Temporal lobe (tissue), 1 donor: Measurements from ENCODE around the gene ZNRF1. TPM values are rescaled to one million over a fixed set of nuclear protein-coding genes. Genes with fewer than 3 reads are reported as not detected.

ENCODE experiments used
- total RNA-seq: library from RNA; depleted of rRNA; stranded (reverse); fragments of >200 nt; gene quantifications from one replicate; pipeline ENCODE4 v1.2.3, GENCODE V29; 2014

The ZNRF1 gene
- total RNA-seq, 1 donor from 2014 or later = 24.3 TPM

Other genes starting within 250 kb of the ZNRF1 start
- gene FA2H, start 224.2 kb upstream of the ZNRF1 start, total RNA-seq = 0.49 TPM
- 21.9 TPM for gene WDR59, start 13.9 kb upstream of the ZNRF1 start, total RNA-seq
- gene LDHD, start 117.8 kb downstream of the ZNRF1 start, total RNA-seq = 1.2 TPM
- gene ZFP1, start 149.5 kb downstream of the ZNRF1 start, total RNA-seq = 58.0 TPM
- not detected for gene CTRB2, start 208.1 kb downstream of the ZNRF1 start, total RNA-seq
- not detected for gene CTRB1, start 220.0 kb downstream of the ZNRF1 start, total RNA-seq